Measurements from ENCODE around the gene ARMCX6.

- no peak for TF ChIP-seq TCF12 (IDR thresholded peaks at IDR 0.05; ENCODE audit: low read depth)
- TF ChIP-seq CEBPB (IDR thresholded peaks at IDR 0.05): no peak
- TF ChIP-seq EGR1 (IDR thresholded peaks at IDR 0.05): no peak
- TF ChIP-seq USF1 (IDR thresholded peaks at IDR 0.05): no peak
- no peak for TF ChIP-seq EP300 (IDR thresholded peaks at IDR 0.05; ENCODE audit: borderline replicate concordance)
- no peak for TF ChIP-seq REST (IDR thresholded peaks at IDR 0.05; ENCODE audit: low read depth)
- TF ChIP-seq YY1 (IDR thresholded peaks at IDR 0.05; ENCODE audit: low read depth): no peak
- TF ChIP-seq RAD21 (IDR thresholded peaks at IDR 0.05; ENCODE audit: low read depth): no peak
- TF ChIP-seq ZBTB7A (IDR thresholded peaks at IDR 0.05; ENCODE audit: low read depth): no peak
These were observed 12.7 kb downstream of the ARMCX6 start for GRCh38 chrX:101605146-101605545.

All from Ishikawa (cell line).